Activated naive CD4-positive, alpha-beta T cell treated with anti-CD3 and anti-CD28 coated beads, Interleukin-2, amount 10 ng/mL, durations not matched to agents 7 days and 5 days (primary cell): ENCODE measurements around the gene ZCCHC17.

Source experiments
- CTCF ChIA-PET: fragments of 350-600 bp; sonication (Branson Sonifier 250); formaldehyde crosslinking; loops from one replicate; lab custom pipeline; 2021; ENCODE audit warnings: antibody characterized with exemption; lab: Charles Lee
- DNase-seq: peaks from one replicate; pipeline ENCODE4 v3.0.0-alpha.2; 2020
- H3K27ac Mint-ChIP-seq: one replicate; pipeline ENCODE4 v1.8.0; 2021; ENCODE audit warnings: mild to moderate bottlenecking, moderate library complexity, mixed read lengths
- H3K27me3 Mint-ChIP-seq: one replicate; pipeline ENCODE4 v1.8.0; 2021; ENCODE audit warnings: mild to moderate bottlenecking, mixed read lengths
- H3K36me3 Mint-ChIP-seq: one replicate; pipeline ENCODE4 v1.8.0; 2021; ENCODE audit warnings: mixed read lengths
- H3K4me1 Mint-ChIP-seq: one replicate; pipeline ENCODE4 v1.8.0; 2021; ENCODE audit warnings: mixed read lengths
- H3K4me3 Mint-ChIP-seq: one replicate; pipeline ENCODE4 v1.8.0; 2021; ENCODE audit warnings: mild to moderate bottlenecking, moderate library complexity, mixed read lengths
- H3K9me3 Mint-ChIP-seq: one replicate; pipeline ENCODE4 v1.8.0; 2021; ENCODE audit warnings: mixed read lengths

Gene ZCCHC17

GRCh38 chr1:31368611-31369107 is 71.8 kb downstream of the ZCCHC17 start:
- Mint-ChIP-seq H3K27ac (no peak overlapping the region), H3K4me1 (peaks cover 10% of the 10 kb centered on the region), H3K36me3 (peaks cover 7% of the 10 kb centered on the region), H3K27me3 (peaks cover 19% of the 10 kb centered on the region), H3K9me3 (no peaks in the 10 kb centered on the region), H3K4me3 (no peak overlapping the region)
- no peak for DNase-seq
- CTCF ChIA-PET: no interaction called here

- Mint-ChIP-seq H3K4me1 (peaks cover 13% of the 10 kb centered on the region), H3K36me3 (peaks cover 1% of the 10 kb centered on the region), H3K4me3 (no peak overlapping the region), H3K27ac (no peak overlapping the region), H3K9me3 (no peaks in the 10 kb centered on the region), H3K27me3 (peaks cover 24% of the 10 kb centered on the region)
- DNase-seq: no peak
- CTCF ChIA-PET: interaction anchor here (0.9 kb wide), 1 partner anchor 25 kb away, joined by 3 read pairs; no protein-coding TSS in a partner anchor
These were observed 73.2 kb downstream of the ZCCHC17 start for GRCh38 chr1:31370021-31370420.

- Mint-ChIP-seq H3K27ac (no peak overlapping the region), H3K9me3 (no peaks in the 10 kb centered on the region), H3K27me3 (peaks cover 24% of the 10 kb centered on the region), H3K4me1 (peaks cover 13% of the 10 kb centered on the region), H3K36me3 (no peaks in the 10 kb centered on the region), H3K4me3 (no peak overlapping the region)
- CTCF ChIA-PET: interaction anchor here (0.9 kb wide), 1 partner anchor 24 kb away, joined by 3 read pairs; no protein-coding TSS in a partner anchor
- no peak for DNase-seq
These were observed 73.7 kb downstream of the ZCCHC17 start for GRCh38 chr1:31370565-31370964.

- H3K27ac Mint-ChIP-seq: no peak overlapping the region
- CTCF ChIA-PET: interaction anchor here (1.0 kb wide), 1 partner anchor 24 kb away, joined by 3 read pairs; no protein-coding TSS in a partner anchor
- peaks cover 13% of the 10 kb centered on the region for H3K4me1 Mint-ChIP-seq
- no peaks in the 10 kb centered on the region for H3K9me3 Mint-ChIP-seq
- H3K36me3 Mint-ChIP-seq: no peaks in the 10 kb centered on the region
- DNase-seq: no peak
- H3K27me3 Mint-ChIP-seq: peaks cover 24% of the 10 kb centered on the region
- no peak overlapping the region for H3K4me3 Mint-ChIP-seq
These were observed 74.5 kb downstream of the ZCCHC17 start for GRCh38 chr1:31371121-31371959.

GRCh38 chr1:31372051-31372450 is 75.2 kb downstream of the ZCCHC17 start:
- H3K4me3 Mint-ChIP-seq: no peak overlapping the region
- no peaks in the 10 kb centered on the region for H3K9me3 Mint-ChIP-seq
- no peak for DNase-seq
- H3K27ac Mint-ChIP-seq: no peak overlapping the region
- H3K4me1 Mint-ChIP-seq: peaks cover 13% of the 10 kb centered on the region
- CTCF ChIA-PET: interaction anchor here (1.0 kb wide), 1 partner anchor 23 kb away, joined by 3 read pairs; no protein-coding TSS in a partner anchor
- H3K27me3 Mint-ChIP-seq: peaks cover 24% of the 10 kb centered on the region
- H3K36me3 Mint-ChIP-seq: no peaks in the 10 kb centered on the region

- no peaks in the 10 kb centered on the region for H3K9me3 Mint-ChIP-seq
- DNase-seq: no peak
- H3K36me3 Mint-ChIP-seq: no peaks in the 10 kb centered on the region
- CTCF ChIA-PET: interaction anchor here (1.1 to 2.1 kb wide), 4 partner anchors 12 to 50 kb away, joined by 4 to 11 read pairs (median 4); no protein-coding TSS in a partner anchor
- no peak overlapping the region for H3K27ac Mint-ChIP-seq
- H3K4me3 Mint-ChIP-seq: no peak overlapping the region
- peaks cover 13% of the 10 kb centered on the region for H3K4me1 Mint-ChIP-seq
- peaks cover 24% of the 10 kb centered on the region for H3K27me3 Mint-ChIP-seq
These were observed 75.9 kb downstream of the ZCCHC17 start for GRCh38 chr1:31372751-31373055.

- no peaks in the 10 kb centered on the region for H3K9me3 Mint-ChIP-seq
- peaks cover 24% of the 10 kb centered on the region for H3K27me3 Mint-ChIP-seq
- H3K4me1 Mint-ChIP-seq: peaks cover 13% of the 10 kb centered on the region
- H3K4me3 Mint-ChIP-seq: peak within 1 kb of the TSS; percentile 70
- no peaks in the 10 kb centered on the region for H3K36me3 Mint-ChIP-seq
- DNase-seq: peak; percentile 49
- CTCF ChIA-PET: interaction anchor here (1.1 to 2.1 kb wide), 5 partner anchors 12 to 176 kb away, joined by 4 to 11 read pairs (median 4); no protein-coding TSS in a partner anchor
- peak within 1 kb of the TSS; percentile 65 for H3K27ac Mint-ChIP-seq
These were observed 76.4 kb downstream of the ZCCHC17 start, which contains the start of gene FABP3 for GRCh38 chr1:31373056-31373896. FABP3 (minus strand) TSS chr1:31373076; CDS start chr1:31373014, 62 bp downstream.

- CTCF ChIA-PET: interaction anchor here (1.1 to 2.1 kb wide), 5 partner anchors 13 to 175 kb away, joined by 4 to 11 read pairs (median 4); no protein-coding TSS in a partner anchor
- H3K36me3 Mint-ChIP-seq: no peaks in the 10 kb centered on the region
- H3K9me3 Mint-ChIP-seq: no peaks in the 10 kb centered on the region
- no peak for DNase-seq
- H3K4me3 Mint-ChIP-seq: peak overlapping the region; percentile 70
- H3K27me3 Mint-ChIP-seq: peaks cover 29% of the 10 kb centered on the region
- peaks cover 13% of the 10 kb centered on the region for H3K4me1 Mint-ChIP-seq
- H3K27ac Mint-ChIP-seq: peak overlapping the region; percentile 65
These were observed 77.2 kb downstream of the ZCCHC17 start for GRCh38 chr1:31373897-31374486.

GRCh38 chr1:31374511-31375196 is 77.8 kb downstream of the ZCCHC17 start:
- Mint-ChIP-seq H3K27ac (no peak overlapping the region), H3K9me3 (no peaks in the 10 kb centered on the region), H3K27me3 (peaks cover 31% of the 10 kb centered on the region), H3K4me3 (no peak overlapping the region), H3K4me1 (peaks cover 13% of the 10 kb centered on the region), H3K36me3 (no peaks in the 10 kb centered on the region)
- CTCF ChIA-PET: interaction anchor here (1.6 to 2.1 kb wide), 3 partner anchors 14 to 174 kb away, joined by 4 to 11 read pairs (median 4); no protein-coding TSS in a partner anchor
- no peak for DNase-seq

GRCh38 chr1:31376375-31377134 is 79.7 kb downstream of the ZCCHC17 start:
- Mint-ChIP-seq H3K27me3 (peaks cover 47% of the 10 kb centered on the region), H3K9me3 (no peaks in the 10 kb centered on the region), H3K27ac (no peak overlapping the region), H3K4me3 (no peak overlapping the region), H3K36me3 (no peaks in the 10 kb centered on the region), H3K4me1 (peaks cover 13% of the 10 kb centered on the region)
- CTCF ChIA-PET: no interaction called here
- no peak for DNase-seq

GRCh38 chr1:31377364-31377863 is 80.6 kb downstream of the ZCCHC17 start:
- Mint-ChIP-seq H3K9me3 (no peaks in the 10 kb centered on the region), H3K4me1 (peaks cover 12% of the 10 kb centered on the region), H3K4me3 (no peak overlapping the region), H3K27me3 (peaks cover 49% of the 10 kb centered on the region), H3K27ac (no peak overlapping the region), H3K36me3 (no peaks in the 10 kb centered on the region)
- CTCF ChIA-PET: no interaction called here
- DNase-seq: no peak

GRCh38 chr1:31378001-31378400 is 81.2 kb downstream of the ZCCHC17 start:
- CTCF ChIA-PET: no interaction called here
- no peak for DNase-seq
- H3K27me3 Mint-ChIP-seq: peaks cover 46% of the 10 kb centered on the region
- peaks cover 8% of the 10 kb centered on the region for H3K4me1 Mint-ChIP-seq
- no peak overlapping the region for H3K27ac Mint-ChIP-seq
- no peaks in the 10 kb centered on the region for H3K9me3 Mint-ChIP-seq
- no peaks in the 10 kb centered on the region for H3K36me3 Mint-ChIP-seq
- H3K4me3 Mint-ChIP-seq: no peak overlapping the region
